IMR-90 (cell line): ENCODE data around the gene CIC. TPM values are rescaled to one million over a fixed set of nuclear protein-coding genes. Genes with fewer than 3 reads are reported as not detected.

Source experiments
- ATAC-seq: fragments of 200-7000 bp; cut with Tn5 transposase; 2 replicates; pipeline ENCODE4 v1.9.1; 2020; ENCODE audit warnings: low read depth, mild to moderate bottlenecking, moderate library complexity
- BruUV-seq: library from RNA; stranded (reverse); fragments of 400-500 nt; replicated peaks from 2 replicates; lab custom pipeline; 2021; lab: Mats Ljungman, UMichigan
- CTCF ChIA-PET: fragments of 300-600 bp; formaldehyde crosslinking; extraction: SDS; loops from one replicate; lab custom pipeline; 2021; ENCODE audit warnings: antibody characterized with exemption; lab: Yijun Ruan, JAX
- POLR2A ChIA-PET: fragments of 300-600 bp; sonication (Branson Sonifier 250); formaldehyde crosslinking; loops from one replicate; lab custom pipeline; 2022; ENCODE audit warnings: antibody characterized with exemption; ENCODE audit not compliant: unreplicated experiment; lab: Charles Lee
- DNase-seq: peaks from one replicate; pipeline ENCODE4 v3.0.0; 2013
- H2AFZ ChIP-seq: replicated peaks from 2 replicates; pipeline ENCODE3; 2013; ENCODE audit warnings: low read length, mild to moderate bottlenecking; ENCODE audit not compliant: poor library complexity
- H2AK5ac ChIP-seq: 2 replicates; pipeline ENCODE4 v1.6.1; 2013; ENCODE audit warnings: low read depth, low read length, inconsistent platforms
- H2AK9ac ChIP-seq: replicated peaks from 2 replicates; pipeline ENCODE3; 2013; ENCODE audit warnings: mild to moderate bottlenecking, low read depth, low read length, moderate library complexity; ENCODE audit not compliant: poor library complexity
- H2BK120ac ChIP-seq: 2 replicates; pipeline ENCODE4 v1.6.1; 2013; ENCODE audit warnings: low read depth, low read length, inconsistent platforms
- H2BK15ac ChIP-seq: 3 replicates; pipeline ENCODE4 v1.6.1; 2013; ENCODE audit warnings: low read depth, low read length, inconsistent platforms
- H2BK20ac ChIP-seq: 2 replicates; pipeline ENCODE4 v1.6.1; 2013; ENCODE audit warnings: low read depth, mild to moderate bottlenecking, inconsistent platforms, low read length, moderate library complexity
- H2BK5ac ChIP-seq: 2 replicates; pipeline ENCODE4 v1.6.1; 2013; ENCODE audit warnings: mild to moderate bottlenecking, low read depth, low read length, inconsistent platforms; ENCODE audit not compliant: poor library complexity, severe bottlenecking
- H3K14ac ChIP-seq: replicated peaks from 2 replicates; pipeline ENCODE4 v1.6.1; 2013; ENCODE audit warnings: low read depth, low read length, inconsistent platforms
- H3K18ac ChIP-seq: 2 replicates; pipeline ENCODE4 v1.6.1; 2013; ENCODE audit warnings: low read depth, low read length, control low read depth
- H3K23ac ChIP-seq: 2 replicates; pipeline ENCODE4 v1.6.1; 2013; ENCODE audit warnings: low read depth, low read length, inconsistent platforms
- H3K27ac ChIP-seq: 2 replicates; pipeline ENCODE4 v1.5.1; 2013; ENCODE audit warnings: mild to moderate bottlenecking, control low read depth, low read length; ENCODE audit not compliant: insufficient read depth
- H3K27me3 ChIP-seq: 2 replicates; pipeline ENCODE4 v1.6.1; 2013; ENCODE audit warnings: low read length; ENCODE audit not compliant: control insufficient read depth, insufficient read depth
- H3K36me3 ChIP-seq: 2 replicates; pipeline ENCODE4 v1.6.1; 2013; ENCODE audit warnings: low read length, mixed read lengths; ENCODE audit not compliant: control insufficient read depth, insufficient read depth
- H3K4ac ChIP-seq: 2 replicates; pipeline ENCODE4 v1.6.1; 2013; ENCODE audit warnings: low read depth, low read length, inconsistent platforms
- H3K4me1 ChIP-seq: 2 replicates; pipeline ENCODE4 v1.6.1; 2013; ENCODE audit warnings: low read length, mixed read lengths; ENCODE audit not compliant: control insufficient read depth, insufficient read depth
- H3K4me2 ChIP-seq: 2 replicates; pipeline ENCODE4 v1.6.1; 2013; ENCODE audit warnings: low read depth, mild to moderate bottlenecking, control low read depth, low read length, moderate library complexity
- H3K4me3 ChIP-seq: 2 replicates; pipeline ENCODE4 v1.5.1; 2013; ENCODE audit warnings: low read depth, mild to moderate bottlenecking, control low read depth, low read length, moderate library complexity; ENCODE audit not compliant: insufficient read depth
- H3K56ac ChIP-seq: 2 replicates; pipeline ENCODE4 v1.6.1; 2013; ENCODE audit warnings: low read length, inconsistent platforms; ENCODE audit not compliant: insufficient read depth; ENCODE audit errors: extremely low read depth
- H3K79me1 ChIP-seq, 2 experiments: 2 replicates each; pipeline ENCODE4 v1.6.1; 2013; ENCODE audit warnings: low read length in 2 of 2, inconsistent platforms in 1 of 2, low read depth in 1 of 2
- H3K9ac ChIP-seq: 2 replicates; pipeline ENCODE4 v1.6.1; 2013; ENCODE audit warnings: low read depth, low read length, control low read depth
- H3K9me1 ChIP-seq: 2 replicates; pipeline ENCODE4 v1.6.1; 2013; ENCODE audit warnings: low read length, inconsistent platforms; ENCODE audit not compliant: insufficient read depth
- H3K9me3 ChIP-seq: 2 replicates; pipeline ENCODE4 v1.6.1; 2013; ENCODE audit warnings: low read length; ENCODE audit not compliant: control insufficient read depth, insufficient read depth
- H4K20me1 ChIP-seq: 2 replicates; pipeline ENCODE4 v1.6.1; 2013; ENCODE audit warnings: low read length, inconsistent platforms; ENCODE audit not compliant: insufficient read depth
- H4K5ac ChIP-seq: 2 replicates; pipeline ENCODE4 v1.6.1; 2013; ENCODE audit warnings: mild to moderate bottlenecking, low read depth, low read length, control low read depth
- H4K8ac ChIP-seq, 2 experiments: 2 replicates each; pipeline ENCODE4 v1.6.1; 2013; ENCODE audit warnings: low read depth in 2 of 2, low read length in 2 of 2, control low read depth in 1 of 2, inconsistent platforms in 1 of 2
- H4K91ac ChIP-seq: 2 replicates; pipeline ENCODE4 v1.6.1; 2013; ENCODE audit warnings: low read depth, low read length, inconsistent platforms; ENCODE audit not compliant: insufficient read depth
- BHLHE40 ChIP-seq: fragments of 150-350 bp; IDR thresholded peaks from 2 replicates; pipeline ENCODE4 v1.6.1; 2016; ENCODE audit warnings: mild to moderate bottlenecking, low read depth, low read length
- CEBPB ChIP-seq: IDR thresholded peaks from 2 replicates; pipeline ENCODE4 v1.6.1; 2012; ENCODE audit warnings: low read depth, low read length, improper control_type of control experiment
- CHD1 ChIP-seq: IDR thresholded peaks from 2 replicates; pipeline ENCODE4 v1.6.1; 2012; ENCODE audit warnings: low read depth, low read length, improper control_type of control experiment
- FOS ChIP-seq: fragments of 150-350 bp; IDR thresholded peaks from 2 replicates; pipeline ENCODE4 v1.6.1; 2016; ENCODE audit warnings: low read depth, low read length
- MAFK ChIP-seq: IDR thresholded peaks from 2 replicates; pipeline ENCODE4 v1.6.1; 2012; ENCODE audit warnings: low read depth, low read length, improper control_type of control experiment
- MAZ ChIP-seq: IDR thresholded peaks from 2 replicates; pipeline ENCODE4 v1.6.1; 2012; ENCODE audit warnings: low read depth, mild to moderate bottlenecking, low read length, improper control_type of control experiment, moderate library complexity, borderline replicate concordance
- MXI1 ChIP-seq: IDR thresholded peaks from 2 replicates; pipeline ENCODE4 v1.6.1; 2012; ENCODE audit warnings: low read depth, mild to moderate bottlenecking, low read length, moderate library complexity, borderline replicate concordance
- NFE2L2 ChIP-seq: fragments of 150-350 bp; IDR thresholded peaks from 2 replicates; pipeline ENCODE4 v1.6.1; 2016; ENCODE audit warnings: low read depth, mild to moderate bottlenecking, low read length
- POLR2A ChIP-seq: IDR thresholded peaks from 2 replicates; pipeline ENCODE4 v1.6.1; 2012; ENCODE audit warnings: mild to moderate bottlenecking, low read depth, low read length
- RAD21 ChIP-seq: IDR thresholded peaks from 2 replicates; pipeline ENCODE4 v1.6.1; 2012; ENCODE audit warnings: low read length, improper control_type of control experiment
- RCOR1 ChIP-seq: IDR thresholded peaks from 2 replicates; pipeline ENCODE4 v1.6.1; 2012; ENCODE audit warnings: mild to moderate bottlenecking, low read length, improper control_type of control experiment; ENCODE audit not compliant: insufficient replicate concordance
- RFX5 ChIP-seq: IDR thresholded peaks from 2 replicates; pipeline ENCODE4 v1.8.0; 2012; ENCODE audit warnings: low read depth, mild to moderate bottlenecking, low read length, moderate library complexity
- SMC3 ChIP-seq: fragments of 150-350 bp; IDR thresholded peaks from 2 replicates; pipeline ENCODE4 v1.6.1; 2016; ENCODE audit warnings: low read depth, mild to moderate bottlenecking, antibody characterized with exemption, low read length, moderate library complexity
- WGBS, 2 experiments: methylation state at CpG; one replicate each; pipeline versions ENCODE4 v1.1.5 to v1.1.7; 2013; ENCODE audit warnings: missing lambda C conversion rate in 2 of 2; ENCODE audit not compliant: insufficient read length in 1 of 2; ENCODE audit errors: extremely low coverage in 2 of 2; 5-methylcytosine and 5-hydroxymethylcytosine counted together
- dilution Hi-C: fragments of 300-500 bp; cut with HindIII; formaldehyde crosslinking; loops from one replicate; pipeline ENCODE4 v1.14.3; 2018; ENCODE audit warnings: low sequenced_read_pairs; ENCODE audit not compliant: unreplicated experiment
- in situ Hi-C: fragments of 300-500 bp; cut with MboI; formaldehyde crosslinking; loops from 3 replicates; pipeline ENCODE4 v1.14.3; 2019; ENCODE audit warnings: low sequenced_read_pairs, inconsistent platforms, mixed read lengths
- intact Hi-C: fragments of 100-400 bp; cut with micrococcal nuclease; formaldehyde crosslinking; loops from 2 replicates; pipeline ENCODE4 v1.10.0; 2022
- polyA plus RNA-seq, 3 experiments: library from polyadenylated mRNA; depleted of rRNA; stranded (reverse); fragments of >200 nt; gene quantifications; 2 replicates each; pipeline ENCODE4 v1.2.3, GENCODE V29; 2012; ENCODE audit warnings: low replicate concordance in 1 of 3
- total RNA-seq: library from RNA; depleted of rRNA; stranded (reverse); fragments of >200 nt; gene quantifications from 2 replicates; pipeline ENCODE4 v1.2.3, GENCODE V29; 2012
- TF ChIP-seq, protein P1 (sequence below): fragments of 150-350 bp; IDR thresholded peaks from 2 replicates; pipeline ENCODE4 v1.6.1; 2016; ENCODE audit warnings: low read depth, mild to moderate bottlenecking, low read length, moderate library complexity, borderline replicate concordance
- TF ChIP-seq, protein P2 (sequence below): fragments of 150-350 bp; IDR thresholded peaks from 2 replicates; pipeline ENCODE4 v1.6.1; 2017; ENCODE audit warnings: mild to moderate bottlenecking, antibody characterized with exemption, low read length, low read depth
- TF ChIP-seq, protein P3 (sequence below): conservative IDR thresholded peaks from 2 replicates; pipeline ENCODE4 v1.5.1; 2012; ENCODE audit warnings: mild to moderate bottlenecking, low read depth, low read length, improper control_type of control experiment

The CIC gene
- total and polyA plus RNA-seq, 2 of the 4 experiments (the other 2 are of a cell fraction) = 1.8 to 23.2 TPM

DNA sequence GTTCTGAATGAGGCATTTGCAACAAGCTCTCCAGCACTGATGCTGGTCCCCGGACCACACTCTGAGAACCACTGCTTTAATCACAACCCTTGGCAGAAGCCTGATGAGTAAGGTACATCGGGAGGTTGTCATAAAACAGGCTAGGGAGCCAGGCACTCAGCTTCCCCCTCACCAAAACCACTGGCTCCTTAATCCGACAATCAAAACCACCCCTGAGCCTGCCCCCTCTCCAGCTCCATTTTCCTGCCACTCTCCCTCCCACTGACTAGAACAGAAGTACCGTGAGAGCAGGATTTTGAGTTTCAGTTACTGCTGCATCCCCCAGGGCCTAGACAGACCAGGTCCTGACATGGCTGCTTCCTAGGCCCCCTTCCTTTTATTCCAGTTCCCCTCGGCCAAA is 33.9 kb upstream of the CIC start:
- Histone ChIP-seq H3K4me1 (no peaks in the 10 kb centered on the region), H3K27me3 (no peaks in the 10 kb centered on the region), H3K4me2 (no peak overlapping the region), H4K20me1 (peaks cover 54% of the 10 kb centered on the region), H3K9me1 (peaks cover 4% of the 10 kb centered on the region; the same call in 1 of the 2 replicates), H3K4me3 (no peak overlapping the region), H3K4ac (no peak overlapping the region), H3K9ac (no peak overlapping the region), H3K79me1 (peaks cover 33 to 77% of the 10 kb centered on the region in 2 experiments; a peak in 3 of 4 replicates), H4K91ac (no peak overlapping the region), H2BK20ac (no peak overlapping the region), H2AK9ac (no peak overlapping the region), H3K36me3 (peaks cover 62% of the 10 kb centered on the region), H3K9me3 (no peaks in the 10 kb centered on the region), H4K8ac (no peak overlapping the region), H3K56ac (no peak overlapping the region), H3K27ac (no peak overlapping the region), H4K5ac (no peak overlapping the region), H3K18ac (no peak overlapping the region), H3K14ac (no peak overlapping the region), H2BK5ac (no peak overlapping the region), H2BK120ac (no peak overlapping the region), H2BK15ac (no peak overlapping the region), H2AK5ac (no peak overlapping the region), H3K23ac (no peak overlapping the region), H2AFZ (no peak overlapping the region)
- intact Hi-C loops (no loop called here), in situ Hi-C loops (no loop called here), dilution Hi-C loops (no loop called here)
- 83% methylated on average over 3 of the region's 5 CpGs; no CpG with 5 or more reads in 1 of the 2 experiments for WGBS, 2 experiments
- CTCF ChIA-PET = interaction anchor here (0.6 kb wide), 1 partner anchor 16 kb away, joined by 3 read pairs; no protein-coding TSS in a partner anchor
- no peak for ATAC-seq
- DNase-seq = no peak
- TF ChIP-seq MAZ = no peak
- no peak for TF ChIP-seq RFX5
- TF ChIP-seq RCOR1 = no peak
- TF ChIP-seq, protein P1, sequence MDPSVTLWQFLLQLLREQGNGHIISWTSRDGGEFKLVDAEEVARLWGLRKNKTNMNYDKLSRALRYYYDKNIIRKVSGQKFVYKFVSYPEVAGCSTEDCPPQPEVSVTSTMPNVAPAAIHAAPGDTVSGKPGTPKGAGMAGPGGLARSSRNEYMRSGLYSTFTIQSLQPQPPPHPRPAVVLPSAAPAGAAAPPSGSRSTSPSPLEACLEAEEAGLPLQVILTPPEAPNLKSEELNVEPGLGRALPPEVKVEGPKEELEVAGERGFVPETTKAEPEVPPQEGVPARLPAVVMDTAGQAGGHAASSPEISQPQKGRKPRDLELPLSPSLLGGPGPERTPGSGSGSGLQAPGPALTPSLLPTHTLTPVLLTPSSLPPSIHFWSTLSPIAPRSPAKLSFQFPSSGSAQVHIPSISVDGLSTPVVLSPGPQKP = no peak
- TF ChIP-seq BHLHE40 = no peak
- no peak for TF ChIP-seq MXI1
- TF ChIP-seq FOS = no peak
- TF ChIP-seq, protein P2, sequence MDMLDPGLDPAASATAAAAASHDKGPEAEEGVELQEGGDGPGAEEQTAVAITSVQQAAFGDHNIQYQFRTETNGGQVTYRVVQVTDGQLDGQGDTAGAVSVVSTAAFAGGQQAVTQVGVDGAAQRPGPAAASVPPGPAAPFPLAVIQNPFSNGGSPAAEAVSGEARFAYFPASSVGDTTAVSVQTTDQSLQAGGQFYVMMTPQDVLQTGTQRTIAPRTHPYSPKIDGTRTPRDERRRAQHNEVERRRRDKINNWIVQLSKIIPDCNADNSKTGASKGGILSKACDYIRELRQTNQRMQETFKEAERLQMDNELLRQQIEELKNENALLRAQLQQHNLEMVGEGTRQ = no peak
- no peak for TF ChIP-seq CHD1
- TF ChIP-seq CEBPB = no peak
- TF ChIP-seq MAFK = no peak
- no peak for TF ChIP-seq SMC3
- TF ChIP-seq NFE2L2 = no peak
- TF ChIP-seq RAD21 = no peak
- TF ChIP-seq POLR2A = no peak
- TF ChIP-seq, protein P3, sequence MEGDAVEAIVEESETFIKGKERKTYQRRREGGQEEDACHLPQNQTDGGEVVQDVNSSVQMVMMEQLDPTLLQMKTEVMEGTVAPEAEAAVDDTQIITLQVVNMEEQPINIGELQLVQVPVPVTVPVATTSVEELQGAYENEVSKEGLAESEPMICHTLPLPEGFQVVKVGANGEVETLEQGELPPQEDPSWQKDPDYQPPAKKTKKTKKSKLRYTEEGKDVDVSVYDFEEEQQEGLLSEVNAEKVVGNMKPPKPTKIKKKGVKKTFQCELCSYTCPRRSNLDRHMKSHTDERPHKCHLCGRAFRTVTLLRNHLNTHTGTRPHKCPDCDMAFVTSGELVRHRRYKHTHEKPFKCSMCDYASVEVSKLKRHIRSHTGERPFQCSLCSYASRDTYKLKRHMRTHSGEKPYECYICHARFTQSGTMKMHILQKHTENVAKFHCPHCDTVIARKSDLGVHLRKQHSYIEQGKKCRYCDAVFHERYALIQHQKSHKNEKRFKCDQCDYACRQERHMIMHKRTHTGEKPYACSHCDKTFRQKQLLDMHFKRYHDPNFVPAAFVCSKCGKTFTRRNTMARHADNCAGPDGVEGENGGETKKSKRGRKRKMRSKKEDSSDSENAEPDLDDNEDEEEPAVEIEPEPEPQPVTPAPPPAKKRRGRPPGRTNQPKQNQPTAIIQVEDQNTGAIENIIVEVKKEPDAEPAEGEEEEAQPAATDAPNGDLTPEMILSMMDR = no peak
- POLR2A ChIA-PET = interaction anchor here (0.6 kb wide), 1 partner anchor 115 kb away, joined by 4 read pairs; no protein-coding TSS in a partner anchor
- BruUV-seq = no TSS peak
